Loucy (cell line): ENCODE measurements around the gene KRT34.

ENCODE experiments used
- CTCF ChIP-seq: fragments of 200-600 bp; sonication (generic); conservative IDR thresholded peaks from 2 replicates; pipeline ENCODE4 v1.5.1; 2014; ENCODE audit warnings: mild to moderate bottlenecking, antibody characterized with exemption, low read length
- EZH2phosphoT487 ChIP-seq: fragments of 200-600 bp; IDR thresholded peaks from 2 replicates; pipeline ENCODE4 v1.6.1; 2018; ENCODE audit warnings: antibody characterized with exemption, mild to moderate bottlenecking, moderate library complexity, borderline replicate concordance

- no peak for TF ChIP-seq CTCF
- TF ChIP-seq EZH2phosphoT487: no peak
These were observed 47.6 kb upstream of the KRT34 start for GRCh38 chr17:41429667-41430066.
